HepG2 (cell line): Measurements from ENCODE around the gene NAALAD2. TPM values are rescaled to one million over a fixed set of nuclear protein-coding genes. Genes with fewer than 3 reads are reported as not detected.

Experiments used
- ATM ChIP-seq: fragments of 450-650 bp; IDR thresholded peaks from 2 replicates; pipeline ENCODE4 v1.7.1; 2017; ENCODE audit warnings: mild to moderate bottlenecking, borderline replicate concordance
- EED ChIP-seq: sonication (generic); formaldehyde crosslinking; IDR thresholded peaks from 2 replicates; pipeline ENCODE4 v1.5.0; 2020; ENCODE audit warnings: mild to moderate bottlenecking, missing genetic modification reagents
- GZF1 ChIP-seq: sonication (generic); formaldehyde crosslinking; IDR thresholded peaks from 2 replicates; pipeline ENCODE4 v1.5.1; 2020; ENCODE audit warnings: mild to moderate bottlenecking, missing genetic modification reagents
- HNRNPH1 ChIP-seq: fragments of 200-400 bp; formaldehyde crosslinking; optimal IDR thresholded peaks from 2 replicates; pipeline ENCODE3; 2017; ENCODE audit warnings: mild to moderate bottlenecking, low read depth, low read length
- MBNL3 ChIP-seq: fragments of 250-450 bp; sonication (Bioruptor Pico); conservative IDR thresholded peaks from 2 replicates; pipeline ENCODE4 v1.8.0; 2022; ENCODE audit warnings: mild to moderate bottlenecking, inconsistent platforms
- POLR2AphosphoS2 ChIP-seq: IDR thresholded peaks from 2 replicates; pipeline ENCODE4 v1.6.1; 2011; ENCODE audit warnings: low read depth, low read length, improper control_type of control experiment
- RCOR2 ChIP-seq: IDR thresholded peaks from 2 replicates; pipeline ENCODE4 v1.6.1; 2016; ENCODE audit warnings: missing biosample characterization, missing genetic modification reagents
- SATB2 ChIP-seq: sonication (generic); formaldehyde crosslinking; IDR thresholded peaks from 2 replicates; pipeline ENCODE4 v1.5.0; 2020; ENCODE audit warnings: missing genetic modification reagents
- SKI ChIP-seq: fragments of 450-650 bp; IDR thresholded peaks from one replicate; pipeline ENCODE4 v1.6.1; 2018; ENCODE audit warnings: mild to moderate bottlenecking; ENCODE audit not compliant: partially characterized antibody
- THAP11 ChIP-seq: IDR thresholded peaks from 2 replicates; pipeline ENCODE4 v1.6.1; 2016; ENCODE audit warnings: missing biosample characterization, missing genetic modification reagents
- polyA plus RNA-seq, 8 experiments: library from polyadenylated mRNA; depleted of rRNA in 3 of 8; stranded (reverse) in 7 of 8; unstranded in 1 of 8; fragments of >200 nt; fragmentation: Illumina TruSeq in 4 of 8; extraction: Trizol in 4 of 8; gene quantifications; 2 replicates each; pipeline versions ENCODE4 v1.2.1 to v1.2.3, GENCODE V29; 2011 to 2016; ENCODE audit warnings: low read depth in 4 of 8, missing spikeins in 1 of 8, mixed read lengths in 1 of 8; ENCODE audit not compliant: insufficient read depth in 1 of 8
- total RNA-seq, 5 experiments: library from RNA; depleted of rRNA; stranded (reverse); fragments of >200 nt; fragmentation: Illumina TruSeq; extraction: Trizol; gene quantifications; 2 replicates each; pipeline ENCODE4 v1.2.3, GENCODE V29; 2016; ENCODE audit warnings: low read depth in 1 of 5
- TF ChIP-seq, protein P1 (sequence below), 2 experiments: IDR thresholded peaks; 2 replicates each; pipeline ENCODE4 v1.6.1; 2011 to 2012; ENCODE audit warnings: low read length in 2 of 2, borderline replicate concordance in 1 of 2, low read depth in 1 of 2, mild to moderate bottlenecking in 1 of 2, moderate library complexity in 1 of 2
- TF ChIP-seq, protein P2 (sequence below): sonication (generic); formaldehyde crosslinking; conservative IDR thresholded peaks from 2 replicates; pipeline ENCODE4 v1.4.0; 2020; ENCODE audit warnings: missing genetic modification reagents
- TF ChIP-seq, protein P3 (sequence below): sonication (generic); formaldehyde crosslinking; IDR thresholded peaks from 2 replicates; pipeline ENCODE4 v1.5.1; 2020; ENCODE audit warnings: mild to moderate bottlenecking, missing genetic modification reagents
- TF ChIP-seq, protein P4 (sequence below): sonication (generic); formaldehyde crosslinking; IDR thresholded peaks from 2 replicates; pipeline ENCODE4 v1.4.0; 2020; ENCODE audit warnings: missing genetic modification reagents, mild to moderate bottlenecking, borderline replicate concordance
- TF ChIP-seq, protein P5 (sequence below): sonication (generic); formaldehyde crosslinking; IDR thresholded peaks from 2 replicates; pipeline ENCODE4 v1.8.1; 2023; ENCODE audit warnings: mild to moderate bottlenecking, moderate library complexity, missing genetic modification reagents

Gene NAALAD2
- total and polyA plus RNA-seq, 2 of the 13 experiments (the other 11 are each of a cell fraction or from before 2014, with no cell fraction given) = 8.0 to 8.9 TPM

DNA sequence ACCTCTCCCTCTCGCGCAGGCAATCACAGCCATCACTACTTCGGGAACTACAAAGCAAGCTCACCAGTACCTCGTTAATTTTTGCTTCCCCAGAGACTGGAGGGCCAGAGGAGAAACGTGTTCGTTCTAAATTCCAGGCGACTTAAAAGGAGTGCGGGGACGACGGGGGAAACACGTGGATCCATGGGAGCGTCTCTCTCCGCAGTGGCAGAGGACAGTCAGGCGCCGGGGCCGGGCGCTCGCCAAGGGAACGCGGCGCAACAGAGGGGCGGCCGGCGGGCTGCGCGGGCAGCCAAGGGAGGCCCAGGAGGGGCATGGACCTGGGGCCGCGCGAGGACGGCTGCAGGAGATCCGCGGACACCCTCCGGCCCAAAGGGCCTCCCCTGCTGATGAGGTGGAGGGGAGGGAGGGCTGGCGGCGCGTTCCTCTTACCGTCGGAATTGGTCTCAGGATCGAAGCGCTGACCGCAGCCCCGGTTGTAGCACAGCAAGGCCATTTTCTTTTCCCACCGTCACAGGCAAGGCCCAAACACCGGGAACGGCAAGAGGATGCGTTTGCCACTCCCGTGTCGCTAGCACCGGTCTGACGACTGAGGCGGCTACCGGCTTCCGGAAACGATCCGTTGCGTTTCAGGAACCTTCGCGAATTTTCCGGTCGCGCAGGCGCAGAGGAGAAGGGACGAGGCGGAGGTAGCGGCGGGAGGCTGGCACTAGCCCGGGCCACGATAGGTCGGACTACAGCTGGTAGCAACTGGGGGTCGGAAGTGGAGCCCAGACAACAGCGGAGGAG, 88.2 kb downstream of the NAALAD2 start, which contains the start of gene CHORDC1 (continued):
- TF ChIP-seq, protein P1, sequence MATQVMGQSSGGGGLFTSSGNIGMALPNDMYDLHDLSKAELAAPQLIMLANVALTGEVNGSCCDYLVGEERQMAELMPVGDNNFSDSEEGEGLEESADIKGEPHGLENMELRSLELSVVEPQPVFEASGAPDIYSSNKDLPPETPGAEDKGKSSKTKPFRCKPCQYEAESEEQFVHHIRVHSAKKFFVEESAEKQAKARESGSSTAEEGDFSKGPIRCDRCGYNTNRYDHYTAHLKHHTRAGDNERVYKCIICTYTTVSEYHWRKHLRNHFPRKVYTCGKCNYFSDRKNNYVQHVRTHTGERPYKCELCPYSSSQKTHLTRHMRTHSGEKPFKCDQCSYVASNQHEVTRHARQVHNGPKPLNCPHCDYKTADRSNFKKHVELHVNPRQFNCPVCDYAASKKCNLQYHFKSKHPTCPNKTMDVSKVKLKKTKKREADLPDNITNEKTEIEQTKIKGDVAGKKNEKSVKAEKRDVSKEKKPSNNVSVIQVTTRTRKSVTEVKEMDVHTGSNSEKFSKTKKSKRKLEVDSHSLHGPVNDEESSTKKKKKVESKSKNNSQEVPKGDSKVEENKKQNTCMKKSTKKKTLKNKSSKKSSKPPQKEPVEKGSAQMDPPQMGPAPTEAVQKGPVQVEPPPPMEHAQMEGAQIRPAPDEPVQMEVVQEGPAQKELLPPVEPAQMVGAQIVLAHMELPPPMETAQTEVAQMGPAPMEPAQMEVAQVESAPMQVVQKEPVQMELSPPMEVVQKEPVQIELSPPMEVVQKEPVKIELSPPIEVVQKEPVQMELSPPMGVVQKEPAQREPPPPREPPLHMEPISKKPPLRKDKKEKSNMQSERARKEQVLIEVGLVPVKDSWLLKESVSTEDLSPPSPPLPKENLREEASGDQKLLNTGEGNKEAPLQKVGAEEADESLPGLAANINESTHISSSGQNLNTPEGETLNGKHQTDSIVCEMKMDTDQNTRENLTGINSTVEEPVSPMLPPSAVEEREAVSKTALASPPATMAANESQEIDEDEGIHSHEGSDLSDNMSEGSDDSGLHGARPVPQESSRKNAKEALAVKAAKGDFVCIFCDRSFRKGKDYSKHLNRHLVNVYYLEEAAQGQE (IDR thresholded peaks at IDR 0.05; ENCODE audit: borderline replicate concordance in 1 of 2, low read depth in 1 of 2, low read length in 2 of 2) = no peak
- TF ChIP-seq, protein P2, sequence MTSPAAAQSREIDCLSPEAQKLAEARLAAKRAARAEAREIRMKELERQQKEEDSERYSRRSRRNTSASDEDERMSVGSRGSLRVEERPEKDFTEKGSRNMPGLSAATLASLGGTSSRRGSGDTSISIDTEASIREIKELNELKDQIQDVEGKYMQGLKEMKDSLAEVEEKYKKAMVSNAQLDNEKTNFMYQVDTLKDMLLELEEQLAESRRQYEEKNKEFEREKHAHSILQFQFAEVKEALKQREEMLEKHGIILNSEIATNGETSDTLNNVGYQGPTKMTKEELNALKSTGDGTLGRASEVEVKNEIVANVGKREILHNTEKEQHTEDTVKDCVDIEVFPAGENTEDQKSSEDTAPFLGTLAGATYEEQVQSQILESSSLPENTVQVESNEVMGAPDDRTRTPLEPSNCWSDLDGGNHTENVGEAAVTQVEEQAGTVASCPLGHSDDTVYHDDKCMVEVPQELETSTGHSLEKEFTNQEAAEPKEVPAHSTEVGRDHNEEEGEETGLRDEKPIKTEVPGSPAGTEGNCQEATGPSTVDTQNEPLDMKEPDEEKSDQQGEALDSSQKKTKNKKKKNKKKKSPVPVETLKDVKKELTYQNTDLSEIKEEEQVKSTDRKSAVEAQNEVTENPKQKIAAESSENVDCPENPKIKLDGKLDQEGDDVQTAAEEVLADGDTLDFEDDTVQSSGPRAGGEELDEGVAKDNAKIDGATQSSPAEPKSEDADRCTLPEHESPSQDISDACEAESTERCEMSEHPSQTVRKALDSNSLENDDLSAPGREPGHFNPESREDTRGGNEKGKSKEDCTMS (CRISPR knock-in tag) = no peak
- TF ChIP-seq SATB2 (CRISPR knock-in tag) (no peak), RCOR2 (CRISPR knock-in tag) (no peak), THAP11 (peak; percentile 84), GZF1 (CRISPR knock-in tag) (peak; percentile 73; the same call in 1 of the 2 replicates), HNRNPH1 (no peak), ATM (no peak), SKI (no peak), EED (CRISPR knock-in tag) (0 out of 2 replicates have a peak, but pooled peaks have one; percentile 22), POLR2AphosphoS2 (no peak), MBNL3 (CRISPR knock-in tag) (no peak)
- TF ChIP-seq, protein P3, sequence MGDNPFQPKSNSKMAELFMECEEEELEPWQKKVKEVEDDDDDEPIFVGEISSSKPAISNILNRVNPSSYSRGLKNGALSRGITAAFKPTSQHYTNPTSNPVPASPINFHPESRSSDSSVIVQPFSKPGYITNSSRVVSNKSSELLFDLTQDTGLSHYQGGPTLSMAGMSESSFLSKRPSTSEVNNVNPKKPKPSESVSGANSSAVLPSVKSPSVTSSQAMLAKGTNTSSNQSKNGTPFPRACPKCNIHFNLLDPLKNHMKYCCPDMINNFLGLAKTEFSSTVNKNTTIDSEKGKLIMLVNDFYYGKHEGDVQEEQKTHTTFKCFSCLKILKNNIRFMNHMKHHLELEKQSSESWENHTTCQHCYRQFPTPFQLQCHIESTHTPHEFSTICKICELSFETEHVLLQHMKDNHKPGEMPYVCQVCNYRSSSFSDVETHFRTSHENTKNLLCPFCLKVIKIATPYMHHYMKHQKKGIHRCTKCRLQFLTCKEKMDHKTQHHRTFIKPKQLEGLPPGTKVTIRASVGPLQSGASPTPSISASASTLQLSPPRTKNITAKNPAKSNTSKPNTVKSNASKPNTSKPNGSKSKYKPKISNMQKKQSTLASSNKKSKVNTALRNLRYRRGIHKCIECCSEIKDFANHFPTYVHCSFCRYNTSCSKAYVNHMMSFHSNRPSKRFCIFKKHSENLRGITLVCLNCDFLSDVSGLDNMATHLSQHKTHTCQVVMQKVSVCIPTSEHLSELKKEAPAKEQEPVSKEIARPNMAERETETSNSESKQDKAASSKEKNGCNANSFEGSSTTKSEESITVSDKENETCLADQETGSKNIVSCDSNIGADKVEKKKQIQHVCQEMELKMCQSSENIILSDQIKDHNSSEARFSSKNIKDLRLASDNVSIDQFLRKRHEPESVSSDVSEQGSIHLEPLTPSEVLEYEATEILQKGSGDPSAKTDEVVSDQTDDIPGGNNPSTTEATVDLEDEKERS (CRISPR knock-in tag) = 0 out of 2 replicates have a peak, but pooled peaks have one; percentile 48
- TF ChIP-seq, protein P4, sequence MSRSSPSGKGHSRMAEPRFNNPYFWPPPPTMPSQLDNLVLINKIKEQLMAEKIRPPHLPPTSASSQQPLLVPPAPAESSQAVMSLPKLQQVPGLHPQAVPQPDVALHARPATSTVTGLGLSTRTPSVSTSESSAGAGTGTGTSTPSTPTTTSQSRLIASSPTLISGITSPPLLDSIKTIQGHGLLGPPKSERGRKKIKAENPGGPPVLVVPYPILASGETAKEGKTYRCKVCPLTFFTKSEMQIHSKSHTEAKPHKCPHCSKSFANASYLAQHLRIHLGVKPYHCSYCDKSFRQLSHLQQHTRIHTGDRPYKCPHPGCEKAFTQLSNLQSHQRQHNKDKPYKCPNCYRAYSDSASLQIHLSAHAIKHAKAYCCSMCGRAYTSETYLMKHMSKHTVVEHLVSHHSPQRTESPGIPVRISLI (CRISPR knock-in tag) = 0 out of 2 replicates have a peak, but pooled peaks have one; percentile 21
- TF ChIP-seq, protein P5, sequence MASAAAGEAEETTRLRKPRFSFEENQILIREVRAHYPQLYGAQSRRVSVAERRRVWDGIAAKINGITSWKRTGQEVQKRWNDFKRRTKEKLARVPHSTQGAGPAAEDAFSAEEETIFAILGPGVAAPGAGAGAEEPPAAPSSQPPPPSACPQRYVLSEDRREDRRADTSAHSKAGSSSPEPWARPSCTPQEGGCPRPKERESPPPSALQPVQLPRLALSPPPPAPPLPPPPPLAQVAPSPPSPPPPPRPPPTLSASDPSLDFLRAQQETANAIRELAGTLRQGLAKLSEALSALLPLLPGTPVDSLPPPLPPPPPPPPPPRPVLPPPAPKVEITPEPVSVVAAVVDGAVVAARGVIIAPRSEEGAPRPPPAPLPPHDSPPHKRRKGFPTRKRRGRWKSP = peak; percentile 81; the same call in 1 of the 2 replicates
